Endothelial cell of umbilical vein (primary cell): ENCODE measurements around the gene NPTN. TPM values are rescaled to one million over a fixed set of nuclear protein-coding genes. Genes with fewer than 3 reads are reported as not detected.

Source experiments
- BruUV-seq: library from RNA; stranded (reverse); fragments of 400-500 nt; replicated peaks from 2 replicates; lab custom pipeline; 2021; lab: Mats Ljungman, UMichigan
- CTCF ChIA-PET: fragments of 300-600, 350-600 bp; sonication (Branson Sonifier 250); formaldehyde crosslinking; loops from one replicate; lab custom pipeline; 2021; ENCODE audit warnings: antibody characterized with exemption, inconsistent platforms; lab: Charles Lee
- POLR2A ChIA-PET: fragments of 300-600, 350-600 bp; sonication (Branson Sonifier 250); formaldehyde crosslinking; loops from one replicate; lab custom pipeline; 2021; ENCODE audit warnings: antibody characterized with exemption, inconsistent platforms; lab: Charles Lee
- DNase-seq: peaks from one replicate; pipeline ENCODE4 v3.0.0-alpha.2; 2011; ENCODE audit warnings: low read depth, low spot score
- FAIRE-seq: peaks from 2 replicates; lab custom pipeline; 2011; peaks lifted over from hg19 to GRCh38; lab: Jason Lieb, UNC
- H2AFZ ChIP-seq: 2 replicates; pipeline ENCODE4 v1.6.0; 2012; ENCODE audit warnings: low read depth, low read length, control low read depth, inconsistent platforms
- H3K27ac ChIP-seq: 2 replicates; pipeline ENCODE4 v1.5.1; 2011; ENCODE audit warnings: low read depth, mild to moderate bottlenecking, control low read depth, low read length, moderate library complexity; ENCODE audit not compliant: insufficient read depth
- H3K27me3 ChIP-seq, 2 experiments: 2 replicates each; pipeline versions ENCODE4 v1.6.0 to v1.6.1; 2011; ENCODE audit warnings: low read length in 2 of 2, mixed read lengths in 1 of 2; ENCODE audit not compliant: control insufficient read depth in 2 of 2, insufficient read depth in 2 of 2
- H3K36me3 ChIP-seq, 2 experiments: 2 replicates in 1 of 2; 3 replicates in 1 of 2; pipeline ENCODE4 v1.5.1; 2011; ENCODE audit warnings: low read length in 2 of 2, mild to moderate bottlenecking in 1 of 2, moderate library complexity in 1 of 2; ENCODE audit not compliant: control insufficient read depth in 2 of 2, insufficient read depth in 2 of 2; ENCODE audit errors: extremely low read depth in 1 of 2
- H3K4me1 ChIP-seq: 3 replicates; pipeline ENCODE4 v1.5.1; 2011; ENCODE audit warnings: mild to moderate bottlenecking, low read length; ENCODE audit not compliant: control insufficient read depth, insufficient read depth; ENCODE audit errors: extremely low read depth
- H3K4me2 ChIP-seq: 2 replicates; pipeline ENCODE4 v1.6.1; 2011; ENCODE audit warnings: low read length, control low read depth, mixed read lengths; ENCODE audit not compliant: insufficient read depth
- H3K4me3 ChIP-seq, 3 experiments: fragments of 200-600 bp in 1 of 3; sonication (generic), shearing (Covaris generic) in 1 of 3; replicated peaks in 1 of 3; 2 replicates each; pipeline ENCODE4 v1.5.1; 2011 to 2016; ENCODE audit warnings: control low read depth in 3 of 3, low read length in 3 of 3, mild to moderate bottlenecking in 2 of 3, inconsistent platforms in 1 of 3, low read depth in 1 of 3, moderate library complexity in 1 of 3; ENCODE audit not compliant: insufficient read depth in 1 of 3
- H3K79me2 ChIP-seq: 2 replicates; pipeline ENCODE4 v1.6.0; 2012; ENCODE audit warnings: low read length, inconsistent platforms; ENCODE audit not compliant: control insufficient read depth, insufficient read depth
- H3K9ac ChIP-seq: replicated peaks from 2 replicates; pipeline ENCODE3; 2011; ENCODE audit warnings: low read length, control low read depth; ENCODE audit not compliant: insufficient read depth; ENCODE audit errors: extremely low read depth
- H3K9me1 ChIP-seq: replicated peaks from 3 replicates; pipeline ENCODE4 v1.6.0; 2011; ENCODE audit warnings: mild to moderate bottlenecking, low read length; ENCODE audit not compliant: control insufficient read depth, insufficient read depth; ENCODE audit errors: extremely low read depth
- H3K9me3 ChIP-seq: replicated peaks from 2 replicates; pipeline ENCODE4 v1.5.1; 2012; ENCODE audit warnings: low read length, inconsistent platforms; ENCODE audit not compliant: control insufficient read depth, insufficient read depth
- H4K20me1 ChIP-seq: replicated peaks from 2 replicates; pipeline ENCODE3; 2011; ENCODE audit warnings: mild to moderate bottlenecking, low read length; ENCODE audit not compliant: control insufficient read depth, insufficient read depth; ENCODE audit errors: extremely low read depth
- EZH2 ChIP-seq: IDR thresholded peaks from 2 replicates; pipeline ENCODE4 v1.6.1; 2012; ENCODE audit warnings: borderline replicate concordance, low read depth, mild to moderate bottlenecking, moderate library complexity, low read length, inconsistent platforms; ENCODE audit not compliant: severe bottlenecking
- FOS ChIP-seq: IDR thresholded peaks from 2 replicates; pipeline ENCODE4 v1.6.1; 2011; ENCODE audit warnings: mild to moderate bottlenecking, low read length, moderate library complexity, borderline replicate concordance; ENCODE audit not compliant: insufficient read depth
- GATA2 ChIP-seq: IDR thresholded peaks from 2 replicates; pipeline ENCODE4 v1.7.0; 2011; ENCODE audit warnings: low read depth, mild to moderate bottlenecking, moderate library complexity, mixed read lengths, low read length; ENCODE audit not compliant: insufficient read length, insufficient read depth
- JUN ChIP-seq: IDR thresholded peaks from 2 replicates; pipeline ENCODE4 v1.6.1; 2011; ENCODE audit warnings: borderline replicate concordance, low read depth; ENCODE audit not compliant: insufficient read length, insufficient read depth
- MYC ChIP-seq: IDR thresholded peaks from one replicate; pipeline ENCODE4 v1.6.1; 2011; ENCODE audit warnings: mild to moderate bottlenecking, low read depth, low read length
- POLR2A ChIP-seq: IDR thresholded peaks from 2 replicates; pipeline ENCODE4 v1.6.1; 2012; ENCODE audit warnings: low read depth, mild to moderate bottlenecking, control low read depth, low read length
- POLR2AphosphoS5 ChIP-seq: IDR thresholded peaks from 2 replicates; pipeline ENCODE4 v1.6.1; 2012; ENCODE audit warnings: low read depth, mild to moderate bottlenecking, control low read depth, low read length, moderate library complexity; ENCODE audit not compliant: insufficient read depth
- dilution Hi-C: fragments of 300-500 bp; cut with MboI; formaldehyde crosslinking; loops from one replicate; pipeline ENCODE4 v1.15.0; 2019; ENCODE audit warnings: low sequenced_read_pairs; ENCODE audit not compliant: extremely low pct_ligation_motif_present
- intact Hi-C: fragments of 100-400 bp; cut with micrococcal nuclease; formaldehyde crosslinking; loops from one replicate; pipeline ENCODE4 v1.10.0; 2022
- polyA plus RNA-seq, 4 experiments: library from polyadenylated mRNA; depleted of rRNA in 3 of 4; stranded (reverse) in 3 of 4; unstranded in 1 of 4; fragments of >200 nt; gene quantifications; 2 replicates each; pipeline versions ENCODE4 v1.2.1 to v1.2.3, GENCODE V29; 2011 to 2012; ENCODE audit warnings: missing spikeins in 1 of 4
- total RNA-seq: library from RNA; stranded (reverse); gene quantifications from 2 replicates; pipeline ENCODE4 v1.2.3, GENCODE V29; 2021
- TF ChIP-seq, protein P1 (sequence below): IDR thresholded peaks from 2 replicates; pipeline ENCODE4 v1.6.1; 2011; ENCODE audit not compliant: insufficient read depth, insufficient read length
- TF ChIP-seq, protein P2 (sequence below), 2 donors: IDR thresholded peaks; 1 replicate in 1 of 2; 2 replicates in 1 of 2; pipeline ENCODE4 v1.5.1; 2011; ENCODE audit warnings: low read length in 2 of 2, mild to moderate bottlenecking in 2 of 2, moderate library complexity in 2 of 2, control low read depth in 1 of 2, inconsistent platforms in 1 of 2, low read depth in 1 of 2; ENCODE audit not compliant: insufficient read depth in 1 of 2; ENCODE audit errors: extremely low read depth in 1 of 2

NPTN gene
- total and polyA plus RNA-seq, 2 donors (not counting 3 experiments of a cell fraction or from before 2014, with no cell fraction given), result 77.4 to 81.3 TPM

DNA sequence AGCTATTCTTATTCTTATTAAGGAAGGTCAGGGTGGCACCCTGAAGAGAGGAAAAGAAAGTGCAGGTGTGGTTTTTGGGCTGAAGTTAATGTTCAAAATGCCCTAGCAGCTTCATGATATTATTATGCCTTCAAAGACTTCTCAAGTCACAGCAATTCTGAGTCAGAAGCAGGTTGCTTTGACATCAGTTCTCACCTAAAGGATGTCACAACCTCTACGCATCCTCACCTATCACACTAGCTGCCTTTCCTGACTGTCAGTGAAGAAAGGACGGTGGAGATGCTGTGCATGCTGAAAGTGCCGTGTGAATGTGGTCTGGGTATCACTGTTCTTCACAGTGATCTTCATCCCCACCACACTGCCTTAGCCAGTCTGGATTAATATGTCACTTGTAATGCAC lies 49.6 kb downstream of the NPTN start:
- Histone ChIP-seq H3K9ac (no peak overlapping the region), H3K36me3 (peaks cover 13 to 22% of the 10 kb centered on the region in 2 experiments), H3K27me3 (no peaks in the 10 kb centered on the region), H3K79me2 (no peaks in the 10 kb centered on the region), H3K4me2 (no peak overlapping the region), H3K4me3 (no peak overlapping the region), H3K4me1 (no peaks in the 10 kb centered on the region), H2AFZ (no peak overlapping the region), H4K20me1 (no peaks in the 10 kb centered on the region), H3K9me1 (no peaks in the 10 kb centered on the region), H3K27ac (no peak overlapping the region), H3K9me3 (no peaks in the 10 kb centered on the region)
- FAIRE-seq, result no peak
- POLR2A ChIA-PET, result no interaction called here
- no TSS peak for BruUV-seq
- dilution Hi-C loops, result no loop called here
- DNase-seq, result no peak
- TF ChIP-seq, protein P1, sequence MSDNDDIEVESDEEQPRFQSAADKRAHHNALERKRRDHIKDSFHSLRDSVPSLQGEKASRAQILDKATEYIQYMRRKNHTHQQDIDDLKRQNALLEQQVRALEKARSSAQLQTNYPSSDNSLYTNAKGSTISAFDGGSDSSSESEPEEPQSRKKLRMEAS, result no peak
- CTCF ChIA-PET, result interaction anchor here (1.4 kb wide), 1 partner anchor 18 kb away, joined by 3 read pairs; no protein-coding TSS in a partner anchor
- intact Hi-C loops, result no loop called here

DNA sequence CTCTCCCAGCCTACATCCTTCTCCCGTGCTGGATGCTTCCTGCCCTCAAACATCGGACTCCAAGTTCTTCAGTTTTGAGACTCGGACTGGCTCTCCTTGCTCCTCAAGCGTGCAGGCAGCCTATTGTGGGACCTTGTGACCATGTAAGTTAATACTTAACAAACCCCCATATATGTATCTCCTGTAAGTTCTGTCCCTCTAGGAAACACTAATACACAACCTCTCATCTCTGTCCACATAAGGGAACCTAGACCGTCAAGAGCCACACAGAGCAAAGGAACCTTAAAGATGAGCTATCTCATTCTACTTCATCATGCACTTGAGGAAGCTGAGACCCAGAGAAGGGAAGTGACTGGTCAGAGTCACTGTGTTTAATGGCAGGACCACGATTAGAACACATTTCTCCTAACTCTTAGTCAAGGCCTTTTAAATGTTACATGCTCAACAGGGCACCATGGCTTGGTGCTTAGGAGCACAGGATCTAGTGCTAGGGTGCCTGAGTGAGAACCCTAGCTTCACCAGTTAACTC lies 50.3 kb downstream of the NPTN start:
- no TSS peak for BruUV-seq
- Histone ChIP-seq H3K79me2 (no peaks in the 10 kb centered on the region), H3K36me3 (peaks cover 13 to 22% of the 10 kb centered on the region in 2 experiments), H3K4me1 (no peaks in the 10 kb centered on the region), H3K4me3 (no peak overlapping the region), H3K27ac (no peak overlapping the region), H3K9me1 (no peaks in the 10 kb centered on the region), H2AFZ (no peak overlapping the region), H3K9me3 (no peaks in the 10 kb centered on the region), H3K9ac (no peak overlapping the region), H3K4me2 (no peak overlapping the region), H3K27me3 (no peaks in the 10 kb centered on the region), H4K20me1 (no peaks in the 10 kb centered on the region)
- intact Hi-C loops, result no loop called here
- ChIA-PET POLR2A (no interaction called here), CTCF (interaction anchor here (1.4 kb wide), 1 partner anchor 17 kb away, joined by 3 read pairs; no protein-coding TSS in a partner anchor)
- no peak for DNase-seq
- FAIRE-seq, result no peak
- dilution Hi-C loops, result no loop called here
- TF ChIP-seq JUN (no peak), FOS (no peak), POLR2A (no peak), EZH2 (no peak), GATA2 (no peak), POLR2AphosphoS5 (no peak), MYC (no peak)
- TF ChIP-seq, protein P1, result no peak
- TF ChIP-seq, protein P2, sequence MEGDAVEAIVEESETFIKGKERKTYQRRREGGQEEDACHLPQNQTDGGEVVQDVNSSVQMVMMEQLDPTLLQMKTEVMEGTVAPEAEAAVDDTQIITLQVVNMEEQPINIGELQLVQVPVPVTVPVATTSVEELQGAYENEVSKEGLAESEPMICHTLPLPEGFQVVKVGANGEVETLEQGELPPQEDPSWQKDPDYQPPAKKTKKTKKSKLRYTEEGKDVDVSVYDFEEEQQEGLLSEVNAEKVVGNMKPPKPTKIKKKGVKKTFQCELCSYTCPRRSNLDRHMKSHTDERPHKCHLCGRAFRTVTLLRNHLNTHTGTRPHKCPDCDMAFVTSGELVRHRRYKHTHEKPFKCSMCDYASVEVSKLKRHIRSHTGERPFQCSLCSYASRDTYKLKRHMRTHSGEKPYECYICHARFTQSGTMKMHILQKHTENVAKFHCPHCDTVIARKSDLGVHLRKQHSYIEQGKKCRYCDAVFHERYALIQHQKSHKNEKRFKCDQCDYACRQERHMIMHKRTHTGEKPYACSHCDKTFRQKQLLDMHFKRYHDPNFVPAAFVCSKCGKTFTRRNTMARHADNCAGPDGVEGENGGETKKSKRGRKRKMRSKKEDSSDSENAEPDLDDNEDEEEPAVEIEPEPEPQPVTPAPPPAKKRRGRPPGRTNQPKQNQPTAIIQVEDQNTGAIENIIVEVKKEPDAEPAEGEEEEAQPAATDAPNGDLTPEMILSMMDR (IDR thresholded peaks at IDR 0.05; ENCODE audit: extremely low read depth in 1 of 2, insufficient read depth in 1 of 2, low read depth in 1 of 2, low read length in 2 of 2), result no peak
